ENCODE results near the gene HRH2.

HRH2 gene

DNA sequence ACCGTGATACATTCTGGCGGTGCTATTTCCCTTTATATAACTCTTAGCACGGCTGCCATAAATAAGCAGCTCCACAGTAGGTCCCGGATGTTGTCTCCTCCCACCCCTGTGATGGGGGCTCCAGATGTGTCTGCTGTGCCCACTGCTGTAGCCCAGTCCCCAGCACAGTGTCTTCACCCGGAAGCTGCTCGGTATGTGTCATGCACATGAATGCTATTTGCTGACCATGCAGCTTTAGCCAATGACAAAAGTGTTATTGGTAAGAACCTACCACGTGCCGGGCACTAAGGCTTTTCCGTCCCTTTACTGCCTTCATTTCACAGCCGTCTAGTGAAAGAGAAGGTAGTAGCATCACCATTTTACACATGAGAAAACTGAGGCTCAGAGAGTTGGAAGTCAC, 20.2 kb downstream of the HRH2 start:
- no peak for DNase-seq

DNA sequence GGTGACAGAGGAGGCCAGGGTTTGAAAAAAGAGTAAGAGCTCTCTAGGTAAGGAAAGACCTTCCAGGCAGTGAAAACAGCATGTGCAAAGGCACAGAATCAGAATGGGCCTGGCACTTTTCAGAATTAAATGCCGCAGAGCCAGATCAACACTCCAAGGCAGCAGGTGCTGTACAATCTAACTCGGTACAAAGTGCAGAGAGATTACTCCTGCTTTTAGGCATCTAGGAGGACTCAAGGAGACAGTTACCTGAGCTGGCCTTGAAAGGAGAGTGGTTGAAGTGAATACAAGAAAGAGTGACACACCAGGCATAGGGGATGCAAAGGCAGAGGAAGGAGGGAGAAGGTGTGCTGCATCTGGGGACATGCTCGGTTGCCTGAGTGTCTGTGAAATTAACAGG, 21.5 kb downstream of the HRH2 start:
- no peak for DNase-seq

DNA sequence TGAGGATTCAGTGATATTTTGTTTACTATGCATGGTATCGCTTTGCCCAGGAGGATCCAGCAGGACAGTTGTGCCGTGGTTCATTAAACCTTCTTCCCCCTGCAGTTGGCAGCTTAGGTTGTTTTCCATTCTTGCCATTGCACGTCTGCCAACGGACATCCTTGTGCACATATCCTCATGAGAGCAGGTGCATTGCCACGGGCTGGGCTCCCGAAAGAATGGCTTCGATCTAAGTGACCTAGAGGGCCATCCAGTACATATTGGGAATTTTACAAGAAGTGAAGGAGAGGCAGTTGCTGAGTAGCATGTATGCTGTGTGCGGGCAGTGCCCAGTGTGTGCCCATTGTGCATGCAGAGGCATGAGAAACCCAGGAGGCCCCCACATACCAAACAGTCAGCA, 22.1 kb downstream of the HRH2 start:
- DNase-seq: no peak

DNA sequence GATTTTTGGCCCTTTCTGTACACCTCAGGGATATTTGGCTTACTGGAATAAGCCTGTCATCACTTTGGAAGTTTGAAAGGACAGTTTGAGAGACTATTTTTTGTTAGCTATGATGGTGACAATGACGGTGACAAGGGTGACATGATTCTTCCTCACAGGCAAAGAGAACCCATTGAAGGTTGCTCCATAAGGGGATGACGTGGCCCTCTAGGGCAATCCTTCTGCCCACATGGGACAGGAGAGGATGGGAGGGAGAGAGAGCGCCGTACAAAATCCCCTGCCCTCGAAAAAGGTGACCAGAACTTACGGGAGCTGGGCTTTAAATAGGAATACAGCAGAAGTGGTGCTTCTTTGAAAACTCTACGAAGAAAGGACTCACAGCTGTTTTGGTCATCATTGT, 22.6 kb downstream of the HRH2 start:
- DNase-seq: no peak

DNA sequence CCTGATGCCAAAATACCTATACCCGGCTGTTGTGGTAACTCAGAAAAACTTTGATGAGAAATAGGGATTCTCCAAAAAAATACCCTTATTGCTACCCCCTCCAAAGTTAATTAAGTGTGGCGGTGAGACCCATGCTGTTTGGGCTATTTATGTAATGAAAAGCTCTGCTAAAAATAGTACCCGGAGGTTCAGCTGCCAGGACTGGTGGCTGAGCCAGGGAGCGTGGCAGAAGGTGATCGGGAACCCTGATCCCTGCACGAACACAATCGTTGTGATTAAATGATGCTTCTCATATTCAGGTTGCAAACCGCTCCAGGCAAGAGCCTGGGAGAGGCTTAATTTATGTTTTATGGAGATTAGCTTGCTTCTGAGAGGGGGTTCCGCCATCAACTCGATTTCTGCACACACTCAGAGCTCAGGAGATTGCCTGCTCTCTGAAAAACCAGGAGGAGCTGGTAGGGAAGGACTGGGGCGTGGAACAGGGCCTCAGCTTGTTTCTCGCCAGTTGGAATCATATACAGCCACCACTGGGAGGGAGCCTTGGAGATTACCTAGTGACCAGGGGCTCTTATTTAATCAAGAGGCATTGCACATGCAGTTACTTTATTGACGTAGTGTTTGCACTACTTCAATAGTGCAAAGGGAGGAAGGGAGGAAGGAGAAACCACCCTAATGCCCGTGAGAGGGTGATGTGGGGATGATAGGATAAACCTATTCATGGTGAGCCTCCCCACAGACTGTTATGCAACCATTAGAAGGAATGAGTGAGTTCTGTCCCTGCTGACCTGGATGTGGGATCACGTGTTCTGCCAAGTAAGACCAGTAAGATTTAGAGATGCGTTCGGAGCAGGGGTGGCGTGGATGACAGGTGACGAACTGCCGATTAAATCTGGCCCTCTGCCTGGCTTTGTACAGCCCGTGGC, 23.4 kb downstream of the HRH2 start:
- no peak for DNase-seq

DNA sequence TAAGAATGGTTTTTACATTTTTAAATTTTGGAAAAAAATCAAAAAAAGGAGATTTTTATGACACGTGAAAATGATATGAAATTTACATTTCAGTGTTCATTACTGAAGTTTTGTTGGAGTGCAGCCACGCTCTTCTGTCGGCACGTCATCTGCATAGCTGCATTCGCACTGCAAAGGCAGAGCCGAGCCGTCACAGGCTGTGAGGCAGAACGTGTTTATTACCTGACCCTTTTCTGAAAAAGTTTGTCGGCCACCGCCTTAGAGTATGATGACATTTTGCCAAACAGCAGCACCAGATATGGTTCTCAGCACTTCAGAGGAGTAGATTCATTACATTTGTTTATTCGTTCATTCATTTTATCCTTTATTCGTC, 24.1 kb downstream of the HRH2 start:
- no peak for DNase-seq

DNA sequence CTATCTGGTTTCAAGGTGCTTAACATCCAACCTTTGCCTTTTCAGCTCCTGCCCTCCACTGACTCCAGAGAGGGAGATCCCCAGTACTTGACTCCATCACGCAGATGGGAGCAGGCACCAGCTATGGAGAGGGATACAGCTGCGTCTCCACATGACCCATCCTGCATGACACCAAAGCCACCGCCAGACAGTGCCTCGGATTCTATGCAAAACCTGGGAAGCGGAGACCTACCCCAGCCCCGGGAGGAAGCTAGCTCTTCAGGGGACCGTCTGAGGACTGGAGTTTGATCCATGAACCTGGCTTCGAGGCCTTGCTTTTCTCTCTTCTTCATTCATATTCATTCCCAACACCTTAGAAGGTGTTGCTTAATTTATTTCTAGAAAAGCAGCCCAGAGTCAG, 24.8 kb downstream of the HRH2 start:
- no peak for DNase-seq

DNA sequence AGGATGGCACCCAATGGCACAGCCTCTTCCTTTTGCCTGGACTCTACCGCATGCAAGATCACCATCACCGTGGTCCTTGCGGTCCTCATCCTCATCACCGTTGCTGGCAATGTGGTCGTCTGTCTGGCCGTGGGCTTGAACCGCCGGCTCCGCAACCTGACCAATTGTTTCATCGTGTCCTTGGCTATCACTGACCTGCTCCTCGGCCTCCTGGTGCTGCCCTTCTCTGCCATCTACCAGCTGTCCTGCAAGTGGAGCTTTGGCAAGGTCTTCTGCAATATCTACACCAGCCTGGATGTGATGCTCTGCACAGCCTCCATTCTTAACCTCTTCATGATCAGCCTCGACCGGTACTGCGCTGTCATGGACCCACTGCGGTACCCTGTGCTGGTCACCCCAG, 25.4 kb downstream of the HRH2 start:
- DNase-seq: no peak

DNA sequence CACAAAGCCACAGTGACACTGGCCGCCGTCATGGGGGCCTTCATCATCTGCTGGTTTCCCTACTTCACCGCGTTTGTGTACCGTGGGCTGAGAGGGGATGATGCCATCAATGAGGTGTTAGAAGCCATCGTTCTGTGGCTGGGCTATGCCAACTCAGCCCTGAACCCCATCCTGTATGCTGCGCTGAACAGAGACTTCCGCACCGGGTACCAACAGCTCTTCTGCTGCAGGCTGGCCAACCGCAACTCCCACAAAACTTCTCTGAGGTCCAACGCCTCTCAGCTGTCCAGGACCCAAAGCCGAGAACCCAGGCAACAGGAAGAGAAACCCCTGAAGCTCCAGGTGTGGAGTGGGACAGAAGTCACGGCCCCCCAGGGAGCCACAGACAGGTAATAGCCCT, 26.1 kb downstream of the HRH2 start:
- DNase-seq: no peak

DNA sequence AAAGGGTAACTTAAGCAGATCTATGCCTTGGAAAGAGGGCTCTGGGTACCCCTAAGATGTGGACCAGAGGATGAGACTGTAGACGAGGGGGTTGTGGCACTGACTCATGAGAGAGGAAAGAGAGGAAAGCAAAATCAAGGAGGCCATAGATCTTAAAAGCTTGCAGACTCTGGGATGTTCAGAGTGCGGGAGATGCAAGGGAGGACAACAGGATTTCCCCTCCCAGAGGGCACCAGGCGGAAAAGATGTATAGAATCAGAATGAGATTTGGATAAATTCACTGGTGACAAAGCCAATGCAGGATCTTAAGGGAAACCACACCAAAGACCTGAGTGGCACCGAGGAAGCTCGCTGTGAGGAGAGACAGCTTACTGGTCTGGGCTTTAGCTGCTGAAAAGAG, 27.1 kb downstream of the HRH2 start:
- DNase-seq: no peak

DNA sequence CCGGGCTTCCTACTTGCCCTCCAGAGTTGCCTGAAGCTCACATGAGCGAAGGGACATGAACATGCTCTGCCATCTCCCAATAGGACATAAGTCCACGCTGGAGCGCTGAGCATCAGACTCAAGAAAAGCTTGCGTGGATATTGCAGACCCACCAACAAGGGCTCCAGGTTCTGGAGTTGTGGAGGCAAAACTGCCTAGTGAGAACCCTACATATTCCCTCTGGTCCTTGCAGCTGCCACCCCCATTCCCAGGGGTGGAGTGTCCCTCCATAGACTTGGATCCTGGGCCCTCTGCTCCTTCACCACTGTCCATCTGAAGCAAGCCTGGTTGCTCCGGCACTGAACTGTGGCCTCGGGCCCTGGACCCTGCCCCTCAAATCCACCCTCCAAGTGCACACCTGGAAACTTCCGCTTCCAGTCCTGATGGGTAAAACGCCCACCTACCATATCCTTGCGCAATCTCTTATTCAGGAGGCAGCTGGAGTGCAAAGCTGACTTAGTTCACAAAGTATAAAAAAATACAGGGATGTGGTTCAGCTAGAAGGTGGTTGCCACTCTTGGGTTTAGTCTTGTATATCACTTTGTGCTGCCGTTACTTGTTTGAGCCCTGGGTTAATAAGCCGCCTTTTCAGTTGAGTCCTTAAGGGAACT, 28.0 kb downstream of the HRH2 start:
- DNase-seq: no peak

DNA sequence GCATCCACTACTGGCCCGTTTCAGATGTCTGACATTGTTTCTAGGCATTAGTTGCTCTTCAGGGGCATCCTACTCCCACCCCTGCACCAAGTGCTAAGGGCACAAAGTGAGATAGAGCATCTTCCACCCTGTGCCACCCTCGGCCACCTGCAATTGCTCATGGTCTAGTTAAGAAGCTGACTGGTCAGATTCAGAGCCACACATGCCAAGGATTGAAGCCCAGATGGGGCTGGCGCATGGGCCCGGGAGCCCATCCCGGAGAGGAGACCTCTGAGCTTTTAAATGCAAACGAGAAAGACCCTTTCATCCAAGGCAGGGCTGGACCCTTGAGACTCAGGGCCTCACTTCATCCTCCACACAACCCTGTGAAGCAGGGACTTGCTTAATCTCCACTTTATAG, 28.5 kb downstream of the HRH2 start:
- no peak for DNase-seq

DNA sequence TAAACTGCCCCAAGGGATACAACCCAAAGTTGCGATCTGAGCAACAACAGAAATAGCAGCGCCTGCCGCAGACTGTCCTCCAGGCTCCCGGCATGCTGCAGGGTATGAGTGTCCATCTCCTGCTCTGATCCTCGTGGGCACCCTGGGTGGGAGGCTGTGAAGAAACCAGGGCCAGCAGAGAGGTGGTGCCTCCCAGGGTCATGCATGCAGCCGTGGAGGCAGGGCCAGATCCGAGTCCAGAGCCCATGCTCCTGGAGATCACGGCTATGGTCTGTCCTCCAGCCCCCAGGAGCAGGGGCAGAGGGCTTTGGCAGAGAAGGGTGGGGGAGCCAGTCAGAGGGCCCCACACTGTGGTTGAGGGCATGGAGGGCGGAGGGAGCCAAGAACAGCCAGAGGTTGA, 29.0 kb downstream of the HRH2 start:
- no peak for DNase-seq

DNA sequence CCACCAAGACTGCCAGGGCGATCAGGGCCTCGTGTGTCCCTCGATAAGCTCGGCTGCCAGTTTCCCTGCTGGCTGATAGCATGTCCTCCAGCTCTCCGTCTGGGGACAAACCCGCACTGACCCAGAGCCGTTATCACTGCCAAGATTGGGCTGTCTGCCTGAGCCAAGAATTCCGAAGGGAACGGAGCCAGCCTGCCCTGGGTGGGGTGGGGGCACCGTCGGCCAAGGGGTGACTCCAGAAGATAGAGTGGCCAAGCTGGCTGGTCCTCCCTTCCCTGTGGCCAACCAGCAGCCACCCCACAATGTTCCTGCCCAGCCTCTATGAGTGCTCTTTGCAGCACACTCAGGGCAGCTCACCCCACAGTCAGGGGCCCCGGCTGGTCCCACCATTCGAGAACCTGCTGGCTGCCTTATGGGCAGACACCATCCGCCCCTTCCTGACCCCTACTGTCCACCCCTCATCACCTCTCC, 29.4 kb downstream of the HRH2 start:
- no peak for DNase-seq

DNA sequence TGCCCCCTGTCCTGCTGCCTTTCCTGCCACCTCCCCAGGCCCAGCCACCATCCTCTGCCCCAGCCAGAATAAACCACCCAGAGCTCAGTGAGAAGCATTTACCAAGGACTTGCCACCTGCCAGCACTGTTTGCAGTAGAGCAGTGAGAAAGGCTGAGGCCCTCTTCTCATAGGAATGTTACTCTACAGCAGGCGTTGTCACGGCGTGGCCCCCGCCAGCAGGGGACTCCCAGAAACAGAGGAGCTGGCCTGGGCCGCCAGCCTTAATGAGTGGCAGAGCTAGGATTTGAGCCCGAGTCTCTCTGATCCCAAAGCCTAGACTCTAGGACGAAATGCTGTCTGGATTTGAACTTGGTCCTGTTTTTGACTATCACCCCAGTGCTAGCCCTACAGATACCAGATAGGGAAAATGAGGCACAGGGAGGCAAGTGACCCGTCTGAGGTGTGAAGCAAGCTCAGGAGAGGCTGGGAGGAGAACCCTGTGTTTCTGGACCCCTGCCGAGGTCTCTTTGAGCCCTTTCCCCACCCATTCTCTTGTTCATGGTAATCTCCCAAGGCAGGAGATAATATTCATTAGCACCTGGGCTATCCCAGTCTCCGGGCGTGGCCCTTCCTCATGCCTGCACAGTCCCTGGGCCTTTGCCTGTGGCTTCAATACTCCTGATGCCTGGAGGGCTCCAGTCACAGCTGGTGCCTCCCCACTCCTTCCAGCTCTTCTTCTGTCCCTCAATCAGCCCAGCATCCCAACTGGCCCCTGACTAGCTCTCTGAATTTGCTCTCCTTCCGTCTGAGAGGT, 30.7 kb downstream of the HRH2 start:
- DNase-seq: no peak

DNA sequence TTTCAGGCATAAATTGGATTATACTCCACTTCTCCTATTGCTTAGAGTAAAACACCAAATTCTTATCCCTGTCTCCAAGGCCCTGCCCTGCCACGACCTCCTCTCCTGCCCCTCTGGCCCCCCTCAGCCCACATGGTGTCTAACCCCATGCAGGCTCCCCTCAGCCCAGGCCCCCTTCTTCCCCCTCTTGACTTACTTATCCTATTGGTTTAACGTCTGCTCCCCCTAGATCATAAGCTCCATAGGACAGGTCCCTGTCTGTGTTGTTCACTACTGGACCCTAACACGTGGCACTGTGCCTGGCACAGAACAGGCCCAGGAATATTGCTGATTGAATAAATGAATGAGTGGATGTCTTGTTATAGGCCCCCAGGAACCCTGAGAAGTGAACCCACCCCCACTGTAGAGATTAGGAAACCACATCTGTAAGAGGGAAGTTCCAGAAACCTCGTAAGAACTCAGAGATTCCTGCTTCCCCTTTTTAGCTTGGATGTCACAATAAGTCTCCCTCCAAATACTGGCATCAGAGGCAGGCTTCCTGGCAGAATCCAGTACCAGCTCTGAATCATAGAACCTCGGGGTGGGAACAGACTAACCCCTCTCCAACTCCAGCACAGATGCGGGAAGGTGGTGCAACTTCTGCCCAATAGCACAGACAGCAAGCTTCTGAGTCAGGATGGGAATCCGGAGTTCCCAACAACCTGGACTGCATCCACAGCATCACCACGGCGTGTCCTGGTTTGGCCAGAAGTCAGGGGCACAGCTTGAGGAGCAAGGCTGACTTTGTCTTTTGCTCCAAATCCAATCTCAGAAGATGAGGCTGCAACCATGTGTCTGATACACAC, 31.5 kb downstream of the HRH2 start:
- no peak for DNase-seq

DNA sequence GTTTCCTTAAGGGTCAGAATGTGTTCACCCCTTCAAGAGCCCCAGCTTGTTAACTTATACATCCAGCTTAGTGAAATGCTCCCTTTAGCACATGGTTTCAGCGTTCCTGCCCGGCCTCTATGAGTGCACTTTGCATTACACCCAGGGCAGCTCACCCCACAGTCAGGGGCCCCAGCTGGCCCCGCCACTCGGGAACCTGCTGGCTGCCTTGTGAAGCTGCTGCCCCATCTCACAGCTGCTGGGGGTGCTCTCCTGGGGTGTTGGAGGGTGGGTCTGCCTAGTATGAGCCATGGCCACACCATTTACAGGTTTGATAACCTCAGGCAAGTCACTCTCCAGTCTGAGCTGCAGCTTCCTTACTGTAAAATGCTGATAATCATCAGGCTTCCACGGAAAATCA, 32.2 kb downstream of the HRH2 start:
- no peak for DNase-seq

DNA sequence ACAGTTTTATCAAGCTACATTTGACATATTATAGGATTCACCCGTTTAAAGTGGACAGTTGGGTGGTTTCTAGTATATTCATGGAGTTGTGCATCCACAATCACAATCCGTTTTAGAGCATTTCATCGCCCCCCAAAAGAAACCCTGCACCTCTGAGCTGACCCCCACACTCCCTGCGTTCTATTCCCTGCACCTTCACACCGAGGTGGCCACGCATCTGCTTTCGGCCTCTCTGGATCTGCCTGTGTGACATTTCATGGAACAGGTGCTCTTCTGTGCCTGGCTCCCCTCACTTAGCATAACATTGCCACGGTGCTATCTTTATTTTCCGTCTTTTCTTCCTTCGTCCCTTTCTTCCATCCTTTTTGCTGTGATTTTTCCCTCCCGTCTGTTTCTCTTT, 32.7 kb downstream of the HRH2 start:
- DNase-seq: no peak

DNA sequence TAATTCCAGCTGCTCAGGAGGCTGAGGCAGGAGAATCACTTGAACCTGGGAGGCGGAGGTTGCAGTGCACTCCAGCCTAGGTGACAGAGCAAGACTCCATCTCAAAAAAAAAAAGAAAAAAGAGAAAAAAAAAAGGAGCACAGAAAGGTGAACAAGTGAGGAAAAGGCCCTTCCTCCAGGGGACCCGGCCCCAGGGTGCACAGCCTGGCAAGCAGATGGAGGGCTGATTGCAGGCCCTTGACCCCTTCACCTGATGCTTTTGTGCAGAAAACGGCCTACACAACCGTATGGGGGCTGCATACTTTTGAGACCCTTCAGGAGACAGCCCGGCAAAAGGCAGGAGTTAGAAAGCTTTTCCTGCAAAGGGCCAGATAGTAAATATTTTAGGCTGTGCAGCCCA, 33.9 kb downstream of the HRH2 start:
- no peak for DNase-seq

DNA sequence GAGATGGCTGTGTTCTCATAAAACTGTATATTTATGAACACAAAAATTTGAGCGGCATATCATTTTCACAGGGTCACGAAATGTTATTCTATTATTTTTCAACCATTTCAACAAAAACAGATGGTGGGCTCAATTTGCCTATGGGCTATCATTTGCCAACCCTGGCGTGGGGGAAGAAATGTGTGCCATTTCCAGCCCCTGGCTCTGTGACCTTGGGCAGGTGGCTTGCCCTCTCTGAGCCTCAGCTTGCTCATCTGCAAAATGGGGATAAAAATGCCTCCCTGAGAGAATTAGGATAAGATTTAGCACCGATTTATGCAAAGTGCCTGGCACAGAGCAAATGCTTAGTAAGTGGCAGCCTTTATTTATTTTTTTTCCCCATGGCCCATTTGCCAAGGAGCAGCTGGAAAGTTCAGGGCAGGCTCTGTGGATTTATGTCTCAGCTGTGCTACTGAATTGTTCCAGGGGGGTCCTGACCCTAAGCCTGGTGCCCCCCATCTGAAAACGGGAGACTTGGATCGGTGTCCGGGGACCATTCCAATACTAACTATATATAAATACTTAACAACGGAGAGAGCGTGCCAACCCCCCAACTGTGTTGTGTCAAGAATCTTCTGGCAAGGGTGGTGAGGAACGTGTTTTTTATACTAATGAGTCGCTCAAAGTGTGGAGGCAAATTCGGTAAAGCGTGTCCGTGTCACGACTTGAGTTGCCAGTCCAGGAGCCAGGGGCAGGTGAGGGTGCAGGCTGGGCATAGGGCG, 34.5 kb downstream of the HRH2 start:
- no peak for DNase-seq

DNA sequence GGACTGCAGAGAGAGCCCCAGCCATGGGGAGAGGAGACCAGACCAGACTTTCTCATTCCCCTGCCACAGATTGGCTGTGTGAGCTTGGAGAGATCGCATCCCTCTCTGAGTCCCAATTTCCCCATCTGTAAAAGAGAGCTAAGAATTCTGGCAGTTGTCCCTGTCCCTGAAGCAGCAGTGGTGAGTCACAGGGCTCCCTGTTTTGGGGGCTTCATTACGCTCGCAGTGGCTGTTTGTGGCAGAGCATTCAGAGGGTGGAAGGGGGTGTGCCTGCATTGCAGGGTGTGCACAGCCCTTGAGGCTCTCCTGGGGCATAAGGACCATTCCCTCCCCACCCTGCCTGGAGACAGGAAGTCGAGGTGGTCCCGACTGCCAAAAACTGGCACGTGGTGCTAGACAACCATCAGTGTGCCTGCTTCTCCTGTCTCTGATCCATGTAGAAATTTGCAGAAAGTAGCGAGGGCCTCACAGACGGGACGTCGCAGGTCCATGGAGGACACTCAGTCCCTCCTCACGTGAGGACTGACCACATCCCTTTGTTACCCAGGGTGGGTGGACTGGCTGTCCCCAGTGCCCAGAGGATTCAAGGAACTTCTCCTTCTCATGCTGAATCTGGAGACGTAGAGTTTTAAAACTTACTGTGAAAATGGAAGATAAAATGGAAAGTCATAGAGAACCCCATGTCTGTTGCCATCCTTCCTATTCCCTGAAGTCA, 35.3 kb downstream of the HRH2 start:
- no peak for DNase-seq

Measured in activated T-cell treated with anti-CD3 and anti-CD28 coated beads, Interleukin-2, amount 50 U/mL, for 1 hour (primary cell).